GM21786 (cell line): Measurements from ENCODE around the gene LIPH.
"Not testable (repeated sequence)": the region's sequence is repeated elsewhere in the genome, so short reads cannot be mapped to it uniquely, and the experiment has no call there.

ENCODE experiments used
- ATAC-seq: cut with Tn5 transposase; IDR thresholded peaks from one replicate; pipeline ENCODE4 v1.9.1; 2021; ENCODE audit not compliant: unreplicated experiment

The LIPH gene

GRCh38 chr3:185489462-185489861 is 62.9 kb downstream of the LIPH start:
- no peak for ATAC-seq

DNA sequence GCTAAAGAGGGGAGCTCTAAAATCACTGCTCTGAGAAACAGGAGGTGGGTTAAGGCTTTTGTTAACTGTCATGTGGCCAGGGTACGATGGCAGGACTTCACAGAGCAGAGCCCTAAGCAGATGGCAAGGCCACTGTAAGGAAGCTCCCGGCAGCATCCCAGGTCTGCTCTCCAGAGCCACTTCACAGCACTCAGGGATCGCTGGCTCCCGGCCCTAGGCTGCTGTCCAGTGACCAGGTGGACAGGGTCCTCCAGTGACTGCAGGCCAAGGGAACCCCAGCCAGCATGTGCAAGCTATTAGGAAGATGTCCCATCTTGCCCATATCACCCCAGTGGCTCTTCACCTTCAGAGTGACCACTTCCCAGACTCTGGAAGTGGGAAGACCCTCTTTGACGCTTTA is 63.9 kb downstream of the LIPH start:
- ATAC-seq: no peak

- ATAC-seq: no peak
These were observed 66.0 kb downstream of the LIPH start for GRCh38 chr3:185486394-185486793.

GRCh38 chr3:185484296-185484695 is 68.1 kb downstream of the LIPH start:
- ATAC-seq: no peak

- no peak for ATAC-seq
These were observed 72.9 kb downstream of the LIPH start for GRCh38 chr3:185479373-185479945.

DNA sequence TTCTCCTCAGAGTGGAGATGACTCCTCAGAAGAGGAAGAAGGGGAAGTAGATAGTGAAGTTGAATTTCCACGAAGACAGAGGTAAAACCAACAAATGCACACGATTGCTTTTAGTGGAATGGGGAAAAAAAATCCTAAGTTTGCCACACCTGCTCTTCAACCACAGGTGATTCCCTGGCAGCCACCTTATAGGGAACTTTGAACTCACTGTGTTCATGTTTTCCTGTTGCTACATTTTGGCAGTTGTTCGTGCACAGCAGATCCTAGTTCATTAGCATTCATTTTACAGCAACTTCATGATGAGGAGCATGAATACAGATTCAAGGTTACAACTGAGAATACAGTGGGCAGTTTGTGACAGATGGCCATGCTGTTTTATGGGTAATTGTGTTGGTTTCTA is 75.1 kb downstream of the LIPH start:
- no peak for ATAC-seq

DNA sequence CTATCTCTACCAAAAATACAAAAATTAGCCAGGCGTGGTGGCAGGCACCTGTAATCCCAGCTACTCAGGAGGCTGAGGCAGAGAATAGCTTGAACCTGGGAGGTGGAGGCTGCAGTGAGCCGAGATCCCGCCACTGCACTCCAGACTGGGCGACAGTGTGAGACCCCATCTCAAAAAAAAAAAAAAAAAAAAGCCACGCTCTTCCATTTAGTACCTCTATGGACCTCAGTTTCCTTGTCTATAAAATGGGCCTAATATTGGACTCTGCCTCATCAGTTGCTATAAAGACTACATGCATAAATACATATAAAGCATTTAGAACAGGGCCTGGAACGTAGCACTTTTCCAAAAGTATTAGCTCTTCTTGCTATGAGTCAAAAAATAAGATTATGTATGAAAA is 77.5 kb downstream of the LIPH start:
- ATAC-seq: not testable (repeated sequence)

DNA sequence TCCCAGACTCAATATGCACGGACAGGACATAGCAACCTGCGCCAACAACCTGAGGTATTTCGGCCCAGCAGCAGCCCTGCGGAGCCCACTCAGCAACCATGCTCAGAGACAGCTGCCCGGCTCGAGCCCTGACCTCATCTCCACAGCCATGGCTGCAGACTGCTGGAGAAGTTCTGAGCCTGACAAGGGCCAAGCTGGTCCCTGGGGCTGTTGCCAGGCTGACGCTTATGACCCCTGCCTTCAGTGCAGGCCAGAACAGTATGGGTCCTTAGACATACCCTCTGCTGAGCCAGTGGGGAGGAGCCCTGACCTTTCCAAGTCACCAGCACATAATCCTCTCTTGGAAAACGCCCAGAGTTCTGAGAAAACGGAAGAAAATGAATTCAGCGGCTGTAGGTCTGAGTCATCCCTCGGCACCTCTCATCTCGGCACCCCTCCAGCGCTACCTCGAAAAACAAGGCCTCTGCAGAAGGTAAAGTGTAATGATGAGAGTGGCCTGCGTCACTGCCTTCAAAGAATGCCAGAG is 79.0 kb downstream of the LIPH start:
- ATAC-seq: no peak

DNA sequence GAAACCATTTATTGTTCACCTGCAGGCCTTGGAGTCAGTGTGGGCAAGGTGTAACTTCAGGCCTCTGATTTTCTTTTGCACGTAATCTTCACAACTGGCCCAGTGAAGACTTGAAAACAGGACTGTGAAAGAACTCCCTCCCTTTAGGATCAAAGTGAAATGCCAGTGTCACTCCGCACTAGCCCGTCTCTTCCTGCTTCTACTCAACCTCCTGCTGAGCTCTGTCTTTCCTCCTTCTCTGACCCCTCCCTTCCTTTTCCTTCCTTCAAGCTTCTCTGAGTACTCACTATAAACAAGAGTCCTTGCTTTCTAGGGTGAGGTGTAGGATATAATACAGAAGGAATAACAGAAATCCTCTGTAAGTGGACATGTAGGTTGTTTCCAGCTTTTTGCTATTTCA is 82.1 kb downstream of the LIPH start:
- ATAC-seq: no peak

DNA sequence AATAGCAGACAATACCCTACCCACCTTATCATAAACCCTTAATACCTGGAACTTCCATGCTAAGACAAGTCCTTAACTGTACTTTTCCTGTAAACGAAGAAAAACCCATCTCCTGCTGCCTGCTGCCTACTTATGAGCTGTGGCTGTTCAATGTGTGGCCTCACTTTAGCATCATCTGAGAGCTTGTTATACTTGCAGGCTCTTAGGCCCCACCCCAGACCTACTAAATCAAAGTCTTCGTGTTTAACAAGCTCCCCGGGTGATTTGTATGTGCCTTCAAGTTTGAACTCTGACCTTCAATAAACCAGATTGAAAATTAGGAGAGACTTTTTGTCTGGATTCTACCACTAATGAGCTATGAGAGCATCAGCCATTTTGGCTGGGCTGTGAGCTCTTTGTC is 82.8 kb downstream of the LIPH start:
- ATAC-seq: no peak

DNA sequence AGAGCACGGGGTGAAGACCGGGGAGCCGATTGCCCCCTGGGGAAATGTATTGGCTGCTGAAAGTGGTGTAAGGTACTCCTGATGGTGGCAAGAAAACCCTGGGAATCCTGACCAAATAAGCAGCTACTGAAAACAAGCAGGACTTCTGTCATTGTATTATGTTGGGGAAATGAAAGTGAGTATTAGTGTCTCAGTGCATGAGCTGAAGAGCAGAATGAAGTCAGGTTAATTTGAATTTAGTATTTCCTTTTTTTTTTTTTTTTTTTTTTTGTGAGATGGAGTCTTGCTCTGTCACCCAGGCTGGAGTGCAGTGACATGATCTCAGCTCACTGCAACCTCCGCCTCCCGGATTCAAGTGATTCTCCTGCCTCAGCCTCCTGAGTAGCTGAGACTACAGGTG is 86.3 kb downstream of the LIPH start:
- ATAC-seq: not testable (repeated sequence)

- ATAC-seq: no peak
These were observed 86.9 kb downstream of the LIPH start for GRCh38 chr3:185465471-185465870.

DNA sequence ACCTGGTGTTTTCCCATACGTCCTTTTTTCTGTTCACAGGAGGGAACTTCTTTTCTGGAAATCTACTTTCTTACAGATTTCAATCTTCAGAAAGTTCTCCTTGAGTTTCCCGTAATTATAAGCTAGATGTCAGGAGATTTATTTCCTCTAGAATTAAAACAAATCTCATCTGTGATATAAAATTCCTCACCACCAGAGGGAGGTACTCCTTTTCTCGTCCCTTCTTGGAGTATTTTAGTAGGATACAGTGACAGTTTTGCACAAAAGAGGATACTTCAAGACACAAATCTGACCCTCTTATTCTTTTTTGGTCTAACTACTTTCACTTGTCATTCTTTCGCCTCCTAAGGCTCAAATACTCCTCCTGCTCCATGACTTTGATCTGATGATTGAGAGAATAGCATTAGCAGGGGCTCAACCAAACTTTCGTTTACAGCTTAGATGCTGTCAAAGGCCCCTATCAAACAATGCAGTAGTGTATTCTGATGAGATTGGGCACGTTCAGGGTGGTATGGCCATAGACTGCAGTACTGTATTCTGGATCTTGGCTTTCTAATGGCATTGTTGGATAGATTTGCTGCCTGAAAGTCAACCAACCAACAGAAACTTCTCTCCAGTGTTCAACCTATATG is 91.6 kb downstream of the LIPH start:
- no peak for ATAC-seq

DNA sequence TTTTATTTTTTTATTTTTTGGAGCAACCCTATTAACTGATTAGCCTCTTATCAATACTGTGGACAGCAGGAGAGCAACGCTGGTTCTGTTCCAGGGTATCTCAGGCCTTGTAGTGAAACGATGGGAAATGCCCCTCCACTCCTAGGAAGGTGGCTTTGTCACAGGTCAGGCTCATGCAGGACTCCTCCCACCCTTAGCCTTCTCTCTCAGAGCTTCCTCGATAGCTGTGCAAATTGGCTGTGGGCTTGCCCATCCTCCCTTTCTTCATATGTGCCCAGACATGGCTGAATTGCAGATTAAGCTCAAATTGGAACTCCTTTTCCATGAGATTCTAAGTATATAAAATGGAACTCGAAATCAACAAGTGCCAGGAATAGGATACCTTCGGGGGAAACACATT is 92.1 kb downstream of the LIPH start:
- ATAC-seq: no peak

DNA sequence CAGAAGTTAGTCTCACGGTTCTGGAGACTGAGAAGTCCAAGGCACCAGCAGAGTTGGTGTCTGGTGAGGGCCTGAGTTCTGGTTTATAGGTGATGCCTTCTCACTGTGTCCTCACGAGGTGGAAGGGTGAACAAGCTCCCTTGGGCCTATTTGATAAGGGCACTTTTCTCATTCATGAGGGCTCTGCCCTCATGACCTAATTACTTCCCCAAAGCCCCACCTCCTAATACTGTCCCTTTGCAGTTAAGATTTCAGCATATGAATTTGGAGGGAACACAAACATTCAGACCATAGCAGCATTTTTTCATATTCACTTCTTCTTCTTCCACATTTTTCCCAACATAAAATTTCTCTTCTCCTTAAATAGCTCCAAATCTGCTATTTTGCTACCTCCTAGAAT is 95.0 kb downstream of the LIPH start:
- no peak for ATAC-seq
